Measurements from ENCODE around the gene IPO5.

IPO5 gene

DNA sequence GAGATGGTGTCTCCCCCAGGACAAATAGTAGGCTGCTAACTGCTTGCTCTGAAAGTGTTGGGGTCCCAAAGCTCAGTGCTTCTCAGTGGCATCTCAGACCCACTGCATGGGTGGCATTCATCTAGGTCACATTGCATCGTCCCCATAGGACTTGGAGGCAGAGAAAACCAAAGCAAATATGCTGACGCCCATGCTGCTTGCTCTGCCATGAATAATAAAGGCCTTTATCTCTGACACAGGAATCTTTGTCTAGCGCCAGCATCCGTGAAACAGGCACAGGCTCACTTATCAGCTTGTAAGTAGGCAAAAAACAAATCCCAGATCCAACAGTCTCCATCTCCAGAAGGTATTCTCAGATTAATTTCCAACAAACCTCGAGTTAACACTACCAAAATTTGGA is 18.9 kb upstream of the IPO5 start:
- Histone ChIP-seq H4K91ac (ENCODE audit: low read depth, low read length, poor library complexity) (no peak overlapping the region), H2BK15ac (ENCODE audit: low read length) (no peak overlapping the region), H3K9me3 (replicated peaks in 1 of 2; ENCODE audit: control insufficient read depth in 2 of 2, insufficient read depth in 1 of 2, low read depth in 1 of 2, low read length in 2 of 2) (no peaks in the 10 kb centered on the region), H2BK12ac (ENCODE audit: low read length) (no peak overlapping the region), H3K4me3 (ENCODE audit: low read length in 2 of 2) (no peak overlapping the region), H3K4me1 (ENCODE audit: control insufficient read depth in 2 of 2, insufficient read depth in 1 of 2, low read depth in 1 of 2, low read length in 2 of 2) (peaks cover 0 to 8% of the 10 kb centered on the region in 2 donors), H2BK120ac (ENCODE audit: low read depth, low read length) (no peak overlapping the region), H4K8ac (ENCODE audit: low read depth, low read length) (no peak overlapping the region), H3K9ac (ENCODE audit: low read depth, low read length, poor library complexity) (no peak overlapping the region), H3K36me3 (replicated peaks in 1 of 2; ENCODE audit: control insufficient read depth in 2 of 2, insufficient read depth in 2 of 2, low read length in 2 of 2) (no peaks in the 10 kb centered on the region), H3K14ac (ENCODE audit: low read length) (no peak overlapping the region), H3K18ac (ENCODE audit: low read length) (no peak overlapping the region), H3K27ac (replicated peaks; ENCODE audit: low read length) (no peak overlapping the region), H3K27me3 (ENCODE audit: control insufficient read depth in 3 of 3, insufficient read depth in 3 of 3, low read depth in 1 of 3, low read length in 3 of 3) (no peaks in the 10 kb centered on the region), H2BK5ac (ENCODE audit: low read length) (no peak overlapping the region), H3K4ac (ENCODE audit: low read length) (no peak overlapping the region), H2AFZ (ENCODE audit: low read length) (peak overlapping the region; percentile 49), H2AK5ac (ENCODE audit: low read depth, low read length) (no peak overlapping the region), H3K4me2 (ENCODE audit: insufficient read depth, low read length, poor library complexity, severe bottlenecking) (no peak overlapping the region), H3K23ac (ENCODE audit: low read depth, low read length, poor library complexity) (no peak overlapping the region), H3K79me1 (ENCODE audit: low read depth, low read length) (no peaks in the 10 kb centered on the region)
- no CpG with 5 or more reads among the region's 5 CpGs for WGBS, 2 donors (ENCODE audit: extremely low coverage in 2 of 2, insufficient read length in 2 of 2, insufficient replicate concordance in 1 of 2)
- DNase-seq (ENCODE audit: low spot score): no peak

DNA sequence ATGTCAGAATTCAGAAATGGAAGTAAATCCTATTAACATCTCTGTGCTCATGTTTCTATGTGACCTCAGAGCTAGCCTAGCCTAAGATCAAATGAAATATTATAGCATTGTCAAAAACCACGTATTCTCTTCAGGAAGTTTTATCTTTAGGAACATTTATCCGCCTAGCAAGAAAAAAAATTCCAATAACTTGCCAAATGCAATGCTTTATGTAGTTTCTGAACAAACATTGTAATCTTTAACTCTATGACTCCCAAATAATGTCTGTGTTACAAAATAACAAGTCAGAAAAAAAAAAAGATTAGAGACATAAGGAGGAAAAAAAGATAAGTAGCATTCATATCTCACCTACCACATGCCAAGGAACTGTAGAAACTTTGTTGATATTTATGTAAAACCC is 18.4 kb upstream of the IPO5 start:
- Histone ChIP-seq H2AK5ac (ENCODE audit: low read depth, low read length) (no peak overlapping the region), H3K14ac (ENCODE audit: low read length) (no peak overlapping the region), H3K9me3 (replicated peaks in 1 of 2; ENCODE audit: control insufficient read depth in 2 of 2, insufficient read depth in 1 of 2, low read depth in 1 of 2, low read length in 2 of 2) (no peaks in the 10 kb centered on the region), H3K36me3 (replicated peaks in 1 of 2; ENCODE audit: control insufficient read depth in 2 of 2, insufficient read depth in 2 of 2, low read length in 2 of 2) (no peaks in the 10 kb centered on the region), H2BK15ac (ENCODE audit: low read length) (no peak overlapping the region), H4K91ac (ENCODE audit: low read depth, low read length, poor library complexity) (no peak overlapping the region), H3K18ac (ENCODE audit: low read length) (no peak overlapping the region), H4K8ac (ENCODE audit: low read depth, low read length) (no peak overlapping the region), H3K27me3 (ENCODE audit: control insufficient read depth in 3 of 3, insufficient read depth in 3 of 3, low read depth in 1 of 3, low read length in 3 of 3) (no peaks in the 10 kb centered on the region), H3K27ac (replicated peaks; ENCODE audit: low read length) (no peak overlapping the region), H2AFZ (ENCODE audit: low read length) (no peak overlapping the region), H2BK120ac (ENCODE audit: low read depth, low read length) (no peak overlapping the region), H2BK5ac (ENCODE audit: low read length) (no peak overlapping the region), H3K23ac (ENCODE audit: low read depth, low read length, poor library complexity) (no peak overlapping the region), H3K9ac (ENCODE audit: low read depth, low read length, poor library complexity) (no peak overlapping the region), H3K4me3 (ENCODE audit: low read length in 2 of 2) (no peak overlapping the region), H3K4me2 (ENCODE audit: insufficient read depth, low read length, poor library complexity, severe bottlenecking) (no peak overlapping the region), H2BK12ac (ENCODE audit: low read length) (no peak overlapping the region), H3K79me1 (ENCODE audit: low read depth, low read length) (no peaks in the 10 kb centered on the region), H3K4ac (ENCODE audit: low read length) (no peak overlapping the region), H3K4me1 (ENCODE audit: control insufficient read depth in 2 of 2, insufficient read depth in 1 of 2, low read depth in 1 of 2, low read length in 2 of 2) (peaks cover 0 to 7% of the 10 kb centered on the region in 2 donors)
- no peak for DNase-seq (ENCODE audit: low spot score)
- no CpG with 5 or more reads among the region's 2 CpGs for WGBS, 2 donors (ENCODE audit: extremely low coverage in 2 of 2, insufficient read length in 2 of 2, insufficient replicate concordance in 1 of 2)

DNA sequence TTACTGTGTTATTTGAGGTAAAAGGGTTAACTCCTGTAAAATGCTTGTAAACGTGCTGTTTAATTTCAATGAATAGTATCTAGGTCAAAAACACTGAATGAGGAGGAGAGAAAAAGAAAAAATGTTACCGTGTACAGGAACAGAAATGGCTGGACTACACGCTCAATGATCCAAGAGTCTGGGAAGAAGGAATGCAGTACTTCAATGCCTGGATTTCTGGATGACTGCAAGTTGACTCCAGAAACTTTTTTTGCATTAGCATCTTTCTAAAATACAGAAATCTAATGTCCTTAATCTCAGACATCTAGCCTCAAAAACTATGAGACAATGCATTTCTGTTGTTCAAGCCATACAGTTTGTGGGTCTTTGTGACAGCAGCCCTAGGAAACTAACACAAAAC is 17.4 kb upstream of the IPO5 start:
- Histone ChIP-seq H3K27ac (replicated peaks; ENCODE audit: low read length) (no peak overlapping the region), H3K9ac (ENCODE audit: low read depth, low read length, poor library complexity) (no peak overlapping the region), H3K14ac (ENCODE audit: low read length) (no peak overlapping the region), H3K27me3 (ENCODE audit: control insufficient read depth in 3 of 3, insufficient read depth in 3 of 3, low read depth in 1 of 3, low read length in 3 of 3) (no peaks in the 10 kb centered on the region), H4K8ac (ENCODE audit: low read depth, low read length) (no peak overlapping the region), H3K23ac (ENCODE audit: low read depth, low read length, poor library complexity) (no peak overlapping the region), H2BK12ac (ENCODE audit: low read length) (no peak overlapping the region), H3K79me1 (ENCODE audit: low read depth, low read length) (no peaks in the 10 kb centered on the region), H3K9me3 (replicated peaks in 1 of 2; ENCODE audit: control insufficient read depth in 2 of 2, insufficient read depth in 1 of 2, low read depth in 1 of 2, low read length in 2 of 2) (no peaks in the 10 kb centered on the region), H4K91ac (ENCODE audit: low read depth, low read length, poor library complexity) (no peak overlapping the region), H3K18ac (ENCODE audit: low read length) (no peak overlapping the region), H2BK120ac (ENCODE audit: low read depth, low read length) (no peak overlapping the region), H2BK15ac (ENCODE audit: low read length) (no peak overlapping the region), H2BK5ac (ENCODE audit: low read length) (no peak overlapping the region), H2AK5ac (ENCODE audit: low read depth, low read length) (no peak overlapping the region), H3K4ac (ENCODE audit: low read length) (no peak overlapping the region), H3K4me2 (ENCODE audit: insufficient read depth, low read length, poor library complexity, severe bottlenecking) (no peak overlapping the region), H3K36me3 (replicated peaks in 1 of 2; ENCODE audit: control insufficient read depth in 2 of 2, insufficient read depth in 2 of 2, low read length in 2 of 2) (no peaks in the 10 kb centered on the region), H3K4me3 (ENCODE audit: low read length in 2 of 2) (no peak overlapping the region), H2AFZ (ENCODE audit: low read length) (no peak overlapping the region), H3K4me1 (ENCODE audit: control insufficient read depth in 2 of 2, insufficient read depth in 1 of 2, low read depth in 1 of 2, low read length in 2 of 2) (peaks cover 0 to 7% of the 10 kb centered on the region in 2 donors)
- no peak for DNase-seq (ENCODE audit: low spot score)
- no CpG with 5 or more reads among the region's 3 CpGs for WGBS, 2 donors (ENCODE audit: extremely low coverage in 2 of 2, insufficient read length in 2 of 2, insufficient replicate concordance in 1 of 2)

DNA sequence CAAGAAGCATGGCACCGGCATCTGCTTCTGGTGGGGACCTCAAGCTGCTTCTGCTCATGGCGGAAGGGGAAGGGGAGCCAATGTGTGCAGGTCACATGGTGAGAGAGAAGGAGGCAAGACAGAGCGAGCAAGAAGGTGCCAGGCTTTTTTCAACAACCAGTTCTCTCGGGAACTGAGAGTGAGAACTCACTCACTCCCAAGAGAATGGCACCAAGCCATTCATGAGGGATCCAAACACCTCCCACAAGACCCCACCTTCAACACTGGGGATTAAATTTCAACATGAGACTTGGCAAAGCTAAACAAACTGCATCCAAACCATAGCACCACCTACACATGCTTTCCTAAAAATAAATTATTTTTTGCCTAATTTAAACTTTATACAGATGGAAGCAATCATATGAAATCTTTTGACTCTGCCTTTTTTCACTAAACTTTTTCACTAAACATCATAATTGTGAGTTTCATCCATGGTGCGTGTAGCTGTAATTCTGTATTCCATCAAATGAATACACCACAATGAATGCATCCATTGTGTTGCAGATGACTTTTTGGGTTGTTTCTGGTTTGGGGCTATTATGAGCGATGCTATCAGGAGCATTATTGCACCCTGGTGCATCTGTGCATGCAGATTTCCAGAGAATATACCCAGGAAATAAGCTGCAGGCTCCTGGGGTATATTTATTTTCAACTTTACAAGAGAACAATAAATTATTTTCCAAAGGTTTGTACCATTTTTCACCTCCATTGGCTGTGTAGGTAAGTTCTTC is 14.6 kb upstream of the IPO5 start:
- no peak overlapping the region for H3K14ac ChIP-seq (ENCODE audit: low read length)
- no CpG with 5 or more reads among the region's 6 CpGs for WGBS, 2 donors (ENCODE audit: extremely low coverage in 2 of 2, insufficient read length in 2 of 2, insufficient replicate concordance in 1 of 2)
- H2BK12ac ChIP-seq (ENCODE audit: low read length): no peak overlapping the region
- DNase-seq (ENCODE audit: low spot score): no peak
- no peak overlapping the region for H3K18ac ChIP-seq (ENCODE audit: low read length)
- no peak overlapping the region for H2AK5ac ChIP-seq (ENCODE audit: low read depth, low read length)
- H3K9me3 ChIP-seq (replicated peaks in 1 of 2; ENCODE audit: control insufficient read depth in 2 of 2, insufficient read depth in 1 of 2, low read depth in 1 of 2, low read length in 2 of 2): no peaks in the 10 kb centered on the region
- H3K27me3 ChIP-seq (ENCODE audit: control insufficient read depth in 3 of 3, insufficient read depth in 3 of 3, low read depth in 1 of 3, low read length in 3 of 3): no peaks in the 10 kb centered on the region
- H3K4me3 ChIP-seq (ENCODE audit: low read length in 2 of 2): no peak overlapping the region
- H4K91ac ChIP-seq (ENCODE audit: low read depth, low read length, poor library complexity): no peak overlapping the region
- H3K23ac ChIP-seq (ENCODE audit: low read depth, low read length, poor library complexity): no peak overlapping the region
- no peak overlapping the region for H2BK15ac ChIP-seq (ENCODE audit: low read length)
- no peak overlapping the region for H4K8ac ChIP-seq (ENCODE audit: low read depth, low read length)
- no peaks in the 10 kb centered on the region for H3K79me1 ChIP-seq (ENCODE audit: low read depth, low read length)
- no peak overlapping the region for H2AFZ ChIP-seq (ENCODE audit: low read length)
- H3K36me3 ChIP-seq (replicated peaks in 1 of 2; ENCODE audit: control insufficient read depth in 2 of 2, insufficient read depth in 2 of 2, low read length in 2 of 2): no peaks in the 10 kb centered on the region
- no peak overlapping the region for H3K27ac ChIP-seq (replicated peaks; ENCODE audit: low read length)
- H3K9ac ChIP-seq (ENCODE audit: low read depth, low read length, poor library complexity): no peak overlapping the region
- no peak overlapping the region for H3K4ac ChIP-seq (ENCODE audit: low read length)
- peaks cover 0 to 3% of the 10 kb centered on the region in 2 donors for H3K4me1 ChIP-seq (ENCODE audit: control insufficient read depth in 2 of 2, insufficient read depth in 1 of 2, low read depth in 1 of 2, low read length in 2 of 2)
- H2BK120ac ChIP-seq (ENCODE audit: low read depth, low read length): no peak overlapping the region
- H2BK5ac ChIP-seq (ENCODE audit: low read length): no peak overlapping the region
- no peak overlapping the region for H3K4me2 ChIP-seq (ENCODE audit: insufficient read depth, low read length, poor library complexity, severe bottlenecking)

Data from neuronal stem cell (in vitro differentiated cells).